Panc1 (cell line): ENCODE results near the gene CCR2.

ENCODE experiments used
- CTCF ChIP-seq: fragments of 450-650 bp; IDR thresholded peaks from 2 replicates; pipeline ENCODE4 v1.5.1; 2017; ENCODE audit warnings: mild to moderate bottlenecking
- REST ChIP-seq, 2 experiments: IDR thresholded peaks; 2 replicates each; pipeline ENCODE4 v1.6.1; 2011 to 2012; ENCODE audit warnings: low read depth in 2 of 2, control low read depth in 1 of 2, low read length in 1 of 2, mild to moderate bottlenecking in 1 of 2, moderate library complexity in 1 of 2; ENCODE audit not compliant: insufficient read depth in 1 of 2
- TCF7L2 ChIP-seq: IDR thresholded peaks from 2 replicates; pipeline ENCODE4 v1.6.1; 2011; ENCODE audit warnings: mild to moderate bottlenecking, low read depth, low read length, inconsistent platforms

- TF ChIP-seq CTCF: no peak
- no peak for TF ChIP-seq TCF7L2
- no peak for TF ChIP-seq REST (IDR thresholded peaks at IDR 0.05; ENCODE audit: insufficient read depth in 1 of 2, low read depth in 2 of 2, low read length in 1 of 2)
Measured at GRCh38 chr3:46365041-46365440, 11.1 kb downstream of the CCR2 start.
